ENCODE results near the gene ASCC3.
"Not testable (repeated sequence)": the region's sequence is repeated elsewhere in the genome, so short reads cannot be mapped to it uniquely, and the experiment has no call there.

ASCC3 gene

GRCh38 chr6:100796049-100796823 lies 84.9 kb downstream of the ASCC3 start:
- DNase-seq, result no peak

- DNase-seq, result no peak
These were observed 91.0 kb downstream of the ASCC3 start for GRCh38 chr6:100790084-100790483.

GRCh38 chr6:100785982-100786381 lies 95.1 kb downstream of the ASCC3 start:
- DNase-seq, result no peak

GRCh38 chr6:100780648-100781047 lies 100.5 kb downstream of the ASCC3 start:
- DNase-seq, result no peak

- no peak for DNase-seq
These were observed 105.5 kb downstream of the ASCC3 start for GRCh38 chr6:100775667-100776066.

GRCh38 chr6:100774681-100775080 lies 106.4 kb downstream of the ASCC3 start:
- no peak for DNase-seq

- no peak for DNase-seq
These were observed 112.2 kb downstream of the ASCC3 start for GRCh38 chr6:100768816-100769351.

GRCh38 chr6:100763617-100764241 lies 117.4 kb downstream of the ASCC3 start:
- DNase-seq, result no peak

- DNase-seq, result no peak
These were observed 119.3 kb downstream of the ASCC3 start for GRCh38 chr6:100761841-100762240.

- DNase-seq, result not testable (repeated sequence)
These were observed 122.7 kb downstream of the ASCC3 start for GRCh38 chr6:100758386-100758785.

- DNase-seq, result no peak
These were observed 127.7 kb downstream of the ASCC3 start for GRCh38 chr6:100753421-100753820.

GRCh38 chr6:100751590-100751989 lies 129.5 kb downstream of the ASCC3 start:
- no peak for DNase-seq

GRCh38 chr6:100745419-100746041 lies 135.6 kb downstream of the ASCC3 start:
- DNase-seq, result no peak

GRCh38 chr6:100740439-100740838 lies 140.7 kb downstream of the ASCC3 start:
- no peak for DNase-seq

- DNase-seq, result not testable (repeated sequence)
These were observed 143.4 kb downstream of the ASCC3 start for GRCh38 chr6:100737720-100738119.

- no peak for DNase-seq
These were observed 149.7 kb downstream of the ASCC3 start for GRCh38 chr6:100731411-100731810.

GRCh38 chr6:100730001-100730980 lies 150.8 kb downstream of the ASCC3 start:
- no peak for DNase-seq

GRCh38 chr6:100726666-100727065 lies 154.5 kb downstream of the ASCC3 start:
- DNase-seq, result no peak

- no peak for DNase-seq
These were observed 156.4 kb downstream of the ASCC3 start for GRCh38 chr6:100724696-100725095.

- DNase-seq, result no peak
These were observed 156.9 kb downstream of the ASCC3 start for GRCh38 chr6:100724222-100724621.

GRCh38 chr6:100721256-100721655 lies 159.9 kb downstream of the ASCC3 start:
- no peak for DNase-seq

GRCh38 chr6:100719883-100720682 lies 161.0 kb downstream of the ASCC3 start:
- no peak for DNase-seq
